GM19193 (cell line): ENCODE measurements around the gene NSUN2.

Experiments used
- POLR2A ChIP-seq: IDR thresholded peaks from 4 replicates; pipeline ENCODE4 v1.6.1; 2011; ENCODE audit not compliant: insufficient read depth, insufficient read length; ENCODE audit errors: extremely low read depth

Gene NSUN2

GRCh38 chr5:6632888-6633468, at the start of gene NSUN2, which contains the start of gene SRD5A1:
NSUN2 (minus strand) TSS chr5:6633044; CDS start chr5:6632979, 65 bp downstream.
SRD5A1 (plus strand) TSS chr5:6633440; CDS start chr5:6633577, 137 bp downstream.
- peak; percentile 88 for TF ChIP-seq POLR2A

- TF ChIP-seq POLR2A = no peak
Observed at GRCh38 chr5:6682239-6682638, 49.4 kb upstream of the NSUN2 start.

- no peak for TF ChIP-seq POLR2A
Observed at GRCh38 chr5:6681682-6682081, 48.8 kb upstream of the NSUN2 start.

- no peak for TF ChIP-seq POLR2A
Observed at GRCh38 chr5:6680922-6681321, 48.1 kb upstream of the NSUN2 start.

- TF ChIP-seq POLR2A = no peak
Observed at GRCh38 chr5:6678385-6678784, 45.5 kb upstream of the NSUN2 start.

GRCh38 chr5:6676702-6677101, 43.9 kb upstream of the NSUN2 start:
- no peak for TF ChIP-seq POLR2A

GRCh38 chr5:6675784-6676491, 43.1 kb upstream of the NSUN2 start:
- TF ChIP-seq POLR2A = no peak

GRCh38 chr5:6674886-6675285, 42.0 kb upstream of the NSUN2 start:
- TF ChIP-seq POLR2A = no peak

GRCh38 chr5:6674421-6674820, 41.6 kb upstream of the NSUN2 start:
- TF ChIP-seq POLR2A = no peak

GRCh38 chr5:6673963-6674362, 41.1 kb upstream of the NSUN2 start:
- TF ChIP-seq POLR2A = no peak

GRCh38 chr5:6673031-6673430, 40.2 kb upstream of the NSUN2 start:
- no peak for TF ChIP-seq POLR2A

- TF ChIP-seq POLR2A = no peak
Observed at GRCh38 chr5:6667648-6668047, 34.8 kb upstream of the NSUN2 start.

- no peak for TF ChIP-seq POLR2A
Observed at GRCh38 chr5:6666762-6667161, 33.9 kb upstream of the NSUN2 start.

- no peak for TF ChIP-seq POLR2A
Observed at GRCh38 chr5:6660688-6661087, 27.8 kb upstream of the NSUN2 start.

GRCh38 chr5:6659941-6660684, 27.3 kb upstream of the NSUN2 start:
- peak; percentile 23 for TF ChIP-seq POLR2A

GRCh38 chr5:6656680-6657079, 23.8 kb upstream of the NSUN2 start:
- TF ChIP-seq POLR2A = no peak
